H9 (cell line): ENCODE data around the gene APBB2. TPM values are rescaled to one million over a fixed set of nuclear protein-coding genes. Genes with fewer than 3 reads are reported as not detected.

Source experiments
- DNase-seq: peaks from one replicate; pipeline ENCODE4 v3.0.0-alpha.2; 2017
- H2AFZ ChIP-seq: one replicate; pipeline ENCODE4 v1.6.1; 2013; ENCODE audit warnings: mild to moderate bottlenecking, low read length, control low read depth, moderate library complexity
- H2AK5ac ChIP-seq: 2 replicates; pipeline ENCODE4 v1.6.1; 2013; ENCODE audit warnings: low read length, control low read depth, mixed read lengths; ENCODE audit not compliant: insufficient read length
- H2BK120ac ChIP-seq: one replicate; pipeline ENCODE4 v1.6.1; 2013; ENCODE audit warnings: low read depth, mild to moderate bottlenecking, low read length, control low read depth, inconsistent platforms; ENCODE audit not compliant: poor library complexity, severe bottlenecking
- H2BK12ac ChIP-seq: 2 replicates; pipeline ENCODE4 v1.6.1; 2013; ENCODE audit warnings: low read length, control low read depth, mixed read lengths, low read depth; ENCODE audit not compliant: insufficient read length
- H2BK15ac ChIP-seq: 2 replicates; pipeline ENCODE4 v1.6.1; 2013; ENCODE audit warnings: low read depth, low read length, control low read depth
- H2BK20ac ChIP-seq: one replicate; pipeline ENCODE4 v1.6.1; 2013; ENCODE audit warnings: low read depth, mild to moderate bottlenecking, low read length, control low read depth, inconsistent platforms; ENCODE audit not compliant: poor library complexity, severe bottlenecking
- H2BK5ac ChIP-seq: 2 replicates; pipeline ENCODE4 v1.6.1; 2013; ENCODE audit warnings: low read length, control low read depth, mixed read lengths; ENCODE audit not compliant: insufficient read length
- H3K14ac ChIP-seq: 2 replicates; pipeline ENCODE4 v1.6.1; 2013; ENCODE audit warnings: low read length, control low read depth; ENCODE audit not compliant: insufficient read depth
- H3K18ac ChIP-seq: 2 replicates; pipeline ENCODE4 v1.6.1; 2013; ENCODE audit warnings: low read depth, mild to moderate bottlenecking, mixed read lengths, low read length, control low read depth; ENCODE audit not compliant: insufficient read length
- H3K23ac ChIP-seq: 2 replicates; pipeline ENCODE4 v1.6.1; 2013; ENCODE audit warnings: low read length, control low read depth, mixed read lengths, low read depth; ENCODE audit not compliant: insufficient read length
- H3K23me2 ChIP-seq: 2 replicates; pipeline ENCODE4 v1.6.1; 2013; ENCODE audit warnings: low read depth, mild to moderate bottlenecking, mixed read lengths, low read length, control low read depth; ENCODE audit not compliant: insufficient read length, poor library complexity, severe bottlenecking
- H3K27ac ChIP-seq: 2 replicates; pipeline ENCODE4 v1.5.1; 2013; ENCODE audit warnings: low read length, control low read depth, mixed read lengths, low read depth; ENCODE audit not compliant: insufficient read length
- H3K27me3 ChIP-seq: 2 replicates; pipeline ENCODE4 v1.6.1; 2013; ENCODE audit warnings: low read length, control low read depth, inconsistent platforms; ENCODE audit not compliant: insufficient read depth
- H3K4ac ChIP-seq: 2 replicates; pipeline ENCODE4 v1.6.1; 2013; ENCODE audit warnings: low read depth, mild to moderate bottlenecking, control low read depth, inconsistent platforms, low read length, moderate library complexity
- H3K4me1 ChIP-seq: 2 replicates; pipeline ENCODE4 v1.6.1; 2013; ENCODE audit warnings: low read length, control low read depth, inconsistent platforms; ENCODE audit not compliant: insufficient read depth
- H3K4me2 ChIP-seq: 2 replicates; pipeline ENCODE4 v1.6.1; 2013; ENCODE audit warnings: low read length, control low read depth, mixed read lengths; ENCODE audit not compliant: insufficient read length, insufficient read depth
- H3K56ac ChIP-seq: 2 replicates; pipeline ENCODE4 v1.6.1; 2013; ENCODE audit warnings: low read depth, mild to moderate bottlenecking, mixed read lengths, low read length, control low read depth; ENCODE audit not compliant: insufficient read length
- H3K79me1 ChIP-seq: 2 replicates; pipeline ENCODE4 v1.6.1; 2013; ENCODE audit warnings: low read depth, mild to moderate bottlenecking, moderate library complexity, low read length, control low read depth, inconsistent platforms; ENCODE audit not compliant: insufficient read depth, poor library complexity, severe bottlenecking
- H3K79me2 ChIP-seq: 2 replicates; pipeline ENCODE4 v1.6.1; 2013; ENCODE audit warnings: low read length, control low read depth, inconsistent platforms; ENCODE audit not compliant: insufficient read depth
- H3K9ac ChIP-seq: 2 replicates; pipeline ENCODE4 v1.6.1; 2013; ENCODE audit warnings: low read length, control low read depth, mixed read lengths; ENCODE audit not compliant: insufficient read length; ENCODE audit errors: extremely low read depth
- H3K9me3 ChIP-seq: one replicate; pipeline ENCODE4 v1.6.1; 2013; ENCODE audit warnings: low read depth, low read length, inconsistent platforms; ENCODE audit not compliant: control insufficient read depth
- H3T11ph ChIP-seq: one replicate; pipeline ENCODE4 v1.6.1; 2013; ENCODE audit warnings: mild to moderate bottlenecking, low read length, control low read depth, inconsistent platforms
- H4K20me1 ChIP-seq: one replicate; pipeline ENCODE4 v1.6.1; 2013; ENCODE audit not compliant: control insufficient read depth, insufficient read length, insufficient read depth
- H4K5ac ChIP-seq: 2 replicates; pipeline ENCODE4 v1.6.1; 2013; ENCODE audit warnings: low read depth, mild to moderate bottlenecking, mixed read lengths, low read length, control low read depth; ENCODE audit not compliant: insufficient read length
- H4K8ac ChIP-seq: replicated peaks from 2 replicates; pipeline ENCODE4 v1.6.1; 2013; ENCODE audit warnings: low read length, control low read depth, mixed read lengths, low read depth; ENCODE audit not compliant: insufficient read length
- H4K91ac ChIP-seq: 2 replicates; pipeline ENCODE4 v1.6.1; 2013; ENCODE audit warnings: low read depth, mild to moderate bottlenecking, moderate library complexity, mixed read lengths, low read length, control low read depth; ENCODE audit not compliant: insufficient read length
- H3K27ac Mint-ChIP-seq, 3 experiments: 2 replicates in 2 of 3; 3 replicates in 1 of 3; pipeline ENCODE4 v1.8.0; 2020 to 2021; ENCODE audit warnings: mixed read lengths in 3 of 3, mild to moderate bottlenecking in 1 of 3, moderate library complexity in 1 of 3
- H3K27me3 Mint-ChIP-seq: 2 replicates; pipeline ENCODE4 v1.8.0; 2021; ENCODE audit warnings: low read depth, mild to moderate bottlenecking, moderate library complexity, mixed read lengths
- H3K36me3 Mint-ChIP-seq, 3 experiments: 2 replicates in 2 of 3; 3 replicates in 1 of 3; pipeline ENCODE4 v1.8.0; 2020 to 2021; ENCODE audit warnings: low read depth in 3 of 3, mixed read lengths in 3 of 3; ENCODE audit not compliant: insufficient read depth in 1 of 3
- H3K4me1 Mint-ChIP-seq, 2 experiments: 2 replicates each; pipeline ENCODE4 v1.8.0; 2020; ENCODE audit warnings: mixed read lengths in 2 of 2
- H3K4me3 Mint-ChIP-seq, 2 experiments: 2 replicates in 1 of 2; 3 replicates in 1 of 2; pipeline ENCODE4 v1.8.0; 2020 to 2021; ENCODE audit warnings: mild to moderate bottlenecking in 2 of 2, mixed read lengths in 2 of 2, moderate library complexity in 1 of 2
- H3K9me3 Mint-ChIP-seq, 2 experiments: 2 replicates in 1 of 2; 3 replicates in 1 of 2; pipeline ENCODE4 v1.8.0; 2020; ENCODE audit warnings: mild to moderate bottlenecking in 2 of 2, mixed read lengths in 2 of 2, moderate library complexity in 1 of 2
- CTCF ChIP-seq: fragments of 200-600 bp; sonication (generic); conservative IDR thresholded peaks from 3 replicates; pipeline ENCODE4 v1.8.0; 2021; ENCODE audit warnings: antibody characterized with exemption, mild to moderate bottlenecking
- WGBS: extraction: QIAGEN DNeasy Blood & Tissue Kit; methylation state at CpG from one replicate; pipeline ENCODE4 v1.1.7; 2013; ENCODE audit warnings: missing lambda C conversion rate, low lambda C conversion rate, mixed read lengths; ENCODE audit not compliant: insufficient read length; ENCODE audit errors: extremely low coverage; 5-methylcytosine and 5-hydroxymethylcytosine counted together
- total RNA-seq: library from RNA; stranded (reverse); gene quantifications from 2 replicates; pipeline ENCODE4 v1.2.1, GENCODE V29; 2021

APBB2 gene
- total RNA-seq, 1 experiment from 2014 or later: 39.6 TPM

DNA sequence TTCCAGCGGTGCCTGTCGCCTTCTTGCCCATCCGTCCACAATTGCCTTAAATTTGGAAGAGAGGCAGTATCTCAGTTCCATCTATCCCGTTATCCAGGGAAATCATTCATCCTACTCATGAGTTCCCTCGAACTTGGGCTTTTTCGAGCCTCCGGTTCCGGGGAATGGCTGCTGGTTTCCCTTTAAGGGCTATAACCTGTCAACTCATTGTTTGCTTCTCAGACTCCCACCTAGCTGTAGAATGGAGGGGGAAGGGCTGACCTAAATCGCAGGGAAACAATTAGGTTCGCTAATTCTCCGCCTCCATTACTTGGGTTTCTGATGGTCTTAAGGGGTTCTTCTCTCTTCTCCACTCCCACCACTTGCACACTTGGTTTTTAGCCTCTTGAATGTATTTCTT is 43.6 kb upstream of the APBB2 start:
- Histone ChIP-seq H3K9ac (peak overlapping the region; percentile 36), H3K14ac (no peak overlapping the region), H2AFZ (no peak overlapping the region), H3K79me1 (no peaks in the 10 kb centered on the region), H2BK12ac (no peak overlapping the region), H2BK20ac (no peak overlapping the region), H4K91ac (no peak overlapping the region), H3K56ac (no peak overlapping the region), H3K23me2 (peaks cover 13% of the 10 kb centered on the region), H2BK120ac (no peak overlapping the region), H3K4ac (no peak overlapping the region), H3K4me2 (peak overlapping the region; percentile 73), H3K27ac (no peak overlapping the region), H4K20me1 (no peaks in the 10 kb centered on the region), H3K23ac (no peak overlapping the region), H2BK5ac (no peak overlapping the region), H3K4me1 (no peaks in the 10 kb centered on the region; the same call in 1 of the 2 replicates), H3T11ph (no peak overlapping the region), H3K27me3 (no peaks in the 10 kb centered on the region), H2AK5ac (no peak overlapping the region), H2BK15ac (no peak overlapping the region), H3K79me2 (no peaks in the 10 kb centered on the region; the same call in 1 of the 2 replicates), H3K9me3 (no peaks in the 10 kb centered on the region), H4K5ac (no peak overlapping the region), H3K18ac (no peak overlapping the region), H4K8ac (no peak overlapping the region)
- TF ChIP-seq CTCF: no peak
- H3K9me3 Mint-ChIP-seq: peaks cover 0 to 1% of the 10 kb centered on the region in 2 experiments; a peak in 1 of 5 replicates
- no CpG with 5 or more reads among the region's 11 CpGs for WGBS
- H3K27me3 Mint-ChIP-seq: no peaks in the 10 kb centered on the region
- peaks cover 40 to 52% (median 51%) of the 10 kb centered on the region in 3 experiments for H3K36me3 Mint-ChIP-seq
- peak overlapping the region; percentile 89 to 96 for H3K4me3 Mint-ChIP-seq
- no peak for DNase-seq
- peak overlapping the region; percentile 90 to 94 (median 94) for H3K27ac Mint-ChIP-seq
- H3K4me1 Mint-ChIP-seq: peaks cover 20 to 30% of the 10 kb centered on the region in 2 experiments
